Trophoblast cell (in vitro differentiated cells and primary cell): ENCODE measurements around the gene HPDL.

ENCODE experiments used
- DNase-seq, 2 donors: peaks; one replicate each; pipeline ENCODE4 v3.0.0-alpha.2; 2016
- H2AFZ ChIP-seq: 2 replicates; pipeline ENCODE4 v1.6.1; 2013; ENCODE audit warnings: low read length, moderate library complexity, mild to moderate bottlenecking; ENCODE audit not compliant: insufficient read depth, poor library complexity
- H2AK5ac ChIP-seq: 2 replicates; pipeline ENCODE4 v1.6.1; 2013; ENCODE audit warnings: mild to moderate bottlenecking, low read length
- H2BK120ac ChIP-seq: 2 replicates; pipeline ENCODE4 v1.6.1; 2013; ENCODE audit warnings: low read length, mild to moderate bottlenecking, moderate library complexity; ENCODE audit not compliant: insufficient read depth, poor library complexity
- H2BK12ac ChIP-seq: 2 replicates; pipeline ENCODE4 v1.6.1; 2013; ENCODE audit warnings: mild to moderate bottlenecking, low read length, moderate library complexity
- H2BK5ac ChIP-seq: 2 replicates; pipeline ENCODE4 v1.6.1; 2013; ENCODE audit warnings: low read length, low read depth, moderate library complexity, mild to moderate bottlenecking; ENCODE audit not compliant: poor library complexity
- H3K14ac ChIP-seq: 2 replicates; pipeline ENCODE4 v1.6.1; 2013; ENCODE audit warnings: mild to moderate bottlenecking, low read length
- H3K18ac ChIP-seq: 2 replicates; pipeline ENCODE4 v1.6.1; 2013; ENCODE audit warnings: mild to moderate bottlenecking, low read length
- H3K23ac ChIP-seq: 2 replicates; pipeline ENCODE4 v1.6.1; 2013; ENCODE audit warnings: low read length
- H3K27ac ChIP-seq: 2 replicates; pipeline ENCODE4 v1.5.1; 2013; ENCODE audit warnings: low read depth, mild to moderate bottlenecking, inconsistent platforms, low read length, moderate library complexity
- H3K27me3 ChIP-seq: 2 replicates; pipeline ENCODE4 v1.6.1; 2013; ENCODE audit warnings: inconsistent platforms, mild to moderate bottlenecking, low read length, moderate library complexity; ENCODE audit not compliant: insufficient read depth
- H3K36me3 ChIP-seq, 2 experiments: 1 replicate in 1 of 2; 2 replicates in 1 of 2; pipeline ENCODE4 v1.6.1; 2013; ENCODE audit warnings: low read length in 2 of 2, mild to moderate bottlenecking in 2 of 2, moderate library complexity in 1 of 2; ENCODE audit not compliant: insufficient read depth in 2 of 2, control insufficient read depth in 1 of 2
- H3K4ac ChIP-seq: 2 replicates; pipeline ENCODE4 v1.6.1; 2013; ENCODE audit warnings: low read depth, mild to moderate bottlenecking, low read length, moderate library complexity
- H3K4me1 ChIP-seq, 2 experiments: 1 replicate in 1 of 2; 2 replicates in 1 of 2; pipeline ENCODE4 v1.6.1; 2013; ENCODE audit warnings: low read length in 2 of 2, mild to moderate bottlenecking in 2 of 2, moderate library complexity in 1 of 2; ENCODE audit not compliant: insufficient read depth in 2 of 2, control insufficient read depth in 1 of 2
- H3K4me2 ChIP-seq: 2 replicates; pipeline ENCODE4 v1.6.1; 2013; ENCODE audit warnings: inconsistent platforms, mild to moderate bottlenecking, low read length, moderate library complexity
- H3K4me3 ChIP-seq: 2 replicates; pipeline ENCODE4 v1.5.1; 2013; ENCODE audit warnings: mild to moderate bottlenecking, low read depth, low read length, inconsistent platforms
- H3K79me1 ChIP-seq: one replicate; pipeline ENCODE4 v1.6.1; 2013; ENCODE audit warnings: low read length
- H3K79me2 ChIP-seq: 2 replicates; pipeline ENCODE4 v1.6.1; 2013; ENCODE audit warnings: low read length, mild to moderate bottlenecking; ENCODE audit not compliant: control insufficient read depth, insufficient read depth, poor library complexity
- H3K9ac ChIP-seq: 2 replicates; pipeline ENCODE4 v1.6.1; 2013; ENCODE audit warnings: mild to moderate bottlenecking, low read length
- H3K9me3 ChIP-seq: 2 replicates; pipeline ENCODE4 v1.6.1; 2013; ENCODE audit warnings: low read depth, mild to moderate bottlenecking, control low read depth, inconsistent platforms, low read length; ENCODE audit not compliant: insufficient read depth
- H4K12ac ChIP-seq: 2 replicates; pipeline ENCODE4 v1.6.1; 2013; ENCODE audit warnings: low read depth, mild to moderate bottlenecking, low read length, moderate library complexity
- H4K8ac ChIP-seq: 2 replicates; pipeline ENCODE4 v1.6.1; 2013; ENCODE audit warnings: low read depth, mild to moderate bottlenecking, low read length, moderate library complexity
- H4K91ac ChIP-seq: one replicate; pipeline ENCODE4 v1.6.1; 2013; ENCODE audit warnings: low read depth, mild to moderate bottlenecking, low read length, moderate library complexity
- WGBS: extraction: QIAGEN DNeasy Blood & Tissue Kit; methylation state at CpG from one replicate; pipeline ENCODE4 v1.1.7; 2013; ENCODE audit warnings: missing lambda C conversion rate; ENCODE audit not compliant: insufficient read length, insufficient coverage; ENCODE audit errors: extremely low coverage; 5-methylcytosine and 5-hydroxymethylcytosine counted together

Gene HPDL

DNA sequence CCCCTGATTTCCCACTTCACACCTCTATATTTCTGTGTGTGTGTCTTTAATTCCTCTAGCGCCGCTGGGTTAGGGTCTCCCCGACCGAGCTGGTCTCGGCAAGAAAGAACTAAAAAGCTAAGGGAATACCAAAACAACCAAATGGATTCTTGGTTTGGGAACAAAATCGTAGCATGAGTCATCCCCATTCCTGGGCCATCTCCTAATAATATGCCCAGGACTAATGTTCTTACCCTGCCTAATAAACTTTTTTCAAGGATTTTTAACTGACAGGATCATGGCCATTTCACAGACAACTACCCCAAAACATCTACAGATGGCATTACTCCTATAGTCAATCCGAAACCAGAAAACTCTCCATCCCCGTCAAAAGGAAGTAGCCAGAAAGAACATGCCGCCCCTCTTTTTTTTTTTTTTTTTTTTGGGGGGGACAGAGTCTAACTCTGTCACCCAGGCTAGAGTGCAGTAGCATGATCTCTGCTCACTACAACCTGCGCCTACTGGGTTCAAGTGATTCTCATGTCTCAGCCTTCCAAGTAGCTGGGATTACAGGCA, 4.1 kb upstream of the HPDL start:
- Histone ChIP-seq H3K4me2 (no peak overlapping the region), H2BK5ac (no peak overlapping the region), H4K8ac (no peak overlapping the region), H2AFZ (no peak overlapping the region), H3K27ac (no peak overlapping the region), H4K91ac (no peak overlapping the region), H3K9me3 (peaks cover 4% of the 10 kb centered on the region), H2BK120ac (no peak overlapping the region), H3K23ac (no peak overlapping the region), H2BK12ac (no peak overlapping the region), H3K36me3 (no peaks in the 10 kb centered on the region), H3K4me3 (no peak overlapping the region), H3K14ac (no peak overlapping the region), H3K79me2 (no peaks in the 10 kb centered on the region), H3K4me1 (peaks cover 10 to 12% of the 10 kb centered on the region in 2 experiments), H3K9ac (no peak overlapping the region), H4K12ac (no peak overlapping the region), H3K18ac (no peak overlapping the region), H2AK5ac (no peak overlapping the region), H3K79me1 (peaks cover 4% of the 10 kb centered on the region), H3K27me3 (no peaks in the 10 kb centered on the region), H3K4ac (no peak overlapping the region)
- DNase-seq = no peak
- no CpG with 5 or more reads among the region's 10 CpGs for WGBS

DNA sequence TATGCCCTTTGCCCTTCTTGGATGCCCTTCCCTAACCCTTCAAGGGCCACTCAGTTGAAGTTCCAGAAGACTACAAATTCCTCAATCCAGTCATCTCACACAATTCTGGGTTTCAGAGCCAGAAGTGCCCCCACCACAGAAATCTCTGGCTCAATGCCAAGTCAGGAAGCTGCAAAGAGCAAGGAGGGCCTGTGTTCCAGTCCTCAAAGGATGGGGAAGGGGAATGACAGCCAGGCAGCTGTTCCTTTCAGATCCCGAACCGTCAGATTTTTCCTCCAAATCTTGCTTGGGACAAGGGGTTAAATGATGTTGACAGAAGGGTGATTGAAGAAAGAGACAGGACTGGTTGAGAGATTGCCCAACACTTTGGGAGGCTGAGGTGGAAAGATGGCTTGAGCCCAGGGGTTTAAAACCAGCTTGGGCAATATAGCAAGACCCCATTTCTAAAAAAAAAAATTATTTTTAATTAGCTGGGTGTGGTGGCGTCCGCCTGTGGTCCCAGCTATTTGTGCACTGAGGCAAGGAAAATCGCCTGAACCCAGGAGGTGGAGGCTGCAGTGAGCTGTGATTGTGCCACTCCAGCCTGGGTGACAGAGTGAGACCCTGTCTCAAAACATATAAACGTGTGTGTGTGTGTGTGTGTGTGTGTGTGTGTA, 716 bp upstream of the HPDL start:
- Histone ChIP-seq H3K79me2 (no peaks in the 10 kb centered on the region), H3K4me2 (no peak overlapping the region), H3K18ac (no peak overlapping the region), H3K27ac (no peak overlapping the region), H2AK5ac (no peak overlapping the region), H4K8ac (no peak overlapping the region), H3K14ac (no peak overlapping the region), H3K9ac (no peak overlapping the region), H2BK120ac (no peak overlapping the region), H4K12ac (no peak overlapping the region), H3K23ac (no peak overlapping the region), H2AFZ (no peak overlapping the region), H3K4ac (no peak overlapping the region), H3K79me1 (peaks cover 8% of the 10 kb centered on the region), H3K9me3 (peaks cover 4% of the 10 kb centered on the region), H3K4me3 (no peak overlapping the region), H4K91ac (no peak overlapping the region), H3K27me3 (no peaks in the 10 kb centered on the region), H3K36me3 (peaks cover 0 to 2% of the 10 kb centered on the region in 2 experiments), H2BK5ac (no peak overlapping the region), H3K4me1 (peaks cover 24 to 31% of the 10 kb centered on the region in 2 experiments), H2BK12ac (no peak overlapping the region)
- DNase-seq = no peak
- WGBS = no CpG with 5 or more reads among the region's 6 CpGs

DNA sequence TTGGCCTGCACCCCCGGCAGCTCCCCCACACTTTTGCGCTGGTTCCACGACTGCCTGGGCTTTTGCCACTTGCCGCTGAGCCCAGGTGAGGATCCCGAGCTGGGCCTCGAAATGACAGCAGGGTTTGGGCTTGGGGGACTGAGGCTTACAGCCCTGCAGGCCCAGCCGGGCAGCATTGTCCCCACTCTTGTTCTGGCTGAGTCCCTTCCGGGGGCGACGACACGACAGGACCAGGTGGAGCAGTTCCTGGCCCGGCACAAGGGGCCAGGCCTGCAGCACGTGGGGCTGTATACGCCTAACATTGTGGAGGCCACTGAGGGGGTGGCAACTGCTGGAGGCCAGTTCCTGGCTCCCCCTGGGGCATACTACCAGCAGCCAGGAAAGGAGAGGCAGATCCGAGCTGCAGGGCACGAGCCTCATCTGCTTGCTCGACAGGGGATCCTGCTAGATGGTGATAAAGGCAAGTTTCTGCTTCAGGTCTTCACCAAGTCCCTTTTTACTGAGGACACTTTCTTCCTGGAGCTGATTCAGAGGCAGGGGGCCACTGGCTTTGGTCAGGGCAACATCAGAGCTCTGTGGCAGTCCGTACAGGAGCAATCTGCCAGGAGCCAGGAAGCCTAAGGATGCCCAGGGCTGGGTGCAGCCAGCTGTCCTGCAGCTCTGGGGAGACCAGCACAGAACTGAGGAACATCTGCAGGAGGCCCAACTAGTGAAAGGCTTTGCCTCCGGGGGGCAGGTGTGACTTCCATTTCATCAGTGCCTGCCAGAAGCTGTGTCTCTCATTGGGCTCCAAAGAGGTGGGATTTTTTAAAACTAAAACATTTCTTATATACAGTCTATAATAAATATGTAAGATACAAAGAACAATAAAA, 1.2 kb downstream of the HPDL start:
- Histone ChIP-seq H2BK120ac (peak overlapping the region; percentile 23), H3K4me2 (peak overlapping the region; percentile 77), H3K4me3 (no peak overlapping the region), H4K8ac (no peak overlapping the region), H3K18ac (no peak overlapping the region), H3K4me1 (peaks cover 24 to 36% of the 10 kb centered on the region in 2 experiments), H3K9ac (no peak overlapping the region), H4K12ac (no peak overlapping the region), H3K27me3 (no peaks in the 10 kb centered on the region), H3K36me3 (peaks cover 14 to 16% of the 10 kb centered on the region in 2 experiments), H3K4ac (no peak overlapping the region), H2AK5ac (peak overlapping the region; percentile 49), H3K9me3 (peaks cover 4% of the 10 kb centered on the region), H3K23ac (no peak overlapping the region), H3K79me2 (no peaks in the 10 kb centered on the region), H4K91ac (peak overlapping the region; percentile 2), H2BK12ac (no peak overlapping the region), H2AFZ (no peak overlapping the region), H3K27ac (no peak overlapping the region), H3K79me1 (peaks cover 8% of the 10 kb centered on the region), H2BK5ac (no peak overlapping the region), H3K14ac (no peak overlapping the region)
- DNase-seq = no peak
- WGBS = no CpG with 5 or more reads among the region's 19 CpGs

DNA sequence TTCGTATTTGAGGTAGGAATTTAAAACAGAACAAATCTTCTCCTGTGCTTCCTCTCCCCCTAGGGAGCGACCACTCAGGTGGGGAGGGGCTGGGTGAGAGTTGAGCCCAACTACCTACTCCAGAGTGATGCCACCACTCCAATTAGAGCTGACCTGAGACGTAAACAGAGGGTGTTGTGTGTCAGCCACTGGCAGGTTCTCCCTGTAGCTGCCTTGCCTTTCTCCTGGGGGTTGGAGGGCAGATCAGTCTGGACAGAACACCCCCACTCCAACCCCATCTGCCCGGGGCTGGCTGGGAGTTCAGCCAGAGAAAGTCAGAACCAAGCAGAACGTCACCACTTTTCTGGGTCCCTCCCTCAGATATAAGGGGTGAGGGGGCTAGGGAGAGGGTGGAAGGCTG, 2.0 kb downstream of the HPDL start:
- Histone ChIP-seq H3K4me2 (no peak overlapping the region), H4K8ac (no peak overlapping the region), H3K4ac (no peak overlapping the region), H3K79me2 (no peaks in the 10 kb centered on the region), H3K36me3 (peaks cover 16 to 20% of the 10 kb centered on the region in 2 experiments), H2BK5ac (peak overlapping the region; percentile 39), H4K12ac (no peak overlapping the region), H3K9ac (no peak overlapping the region), H3K23ac (no peak overlapping the region), H3K4me3 (no peak overlapping the region), H3K9me3 (peaks cover 4% of the 10 kb centered on the region), H2AFZ (peak overlapping the region; percentile 10), H3K27ac (peak overlapping the region; percentile 37), H3K14ac (peak overlapping the region; percentile 6), H2AK5ac (peak overlapping the region; percentile 7), H2BK12ac (peak overlapping the region; percentile 19), H4K91ac (peak overlapping the region; percentile 50), H3K27me3 (no peaks in the 10 kb centered on the region), H3K79me1 (peaks cover 8% of the 10 kb centered on the region), H3K4me1 (peaks cover 24 to 36% of the 10 kb centered on the region in 2 experiments), H2BK120ac (no peak overlapping the region), H3K18ac (peak overlapping the region; percentile 58)
- WGBS = no CpG with 5 or more reads among the region's 5 CpGs
- no peak for DNase-seq
